Measurements from ENCODE around the gene MOSMO. TPM values are rescaled to one million over a fixed set of nuclear protein-coding genes. Genes with fewer than 3 reads are reported as not detected.

MOSMO gene
- total and polyA plus RNA-seq, 2 of the 13 experiments (the other 11 are each of a cell fraction or from before 2014, with no cell fraction given), result 26.7 to 32.6 TPM

DNA sequence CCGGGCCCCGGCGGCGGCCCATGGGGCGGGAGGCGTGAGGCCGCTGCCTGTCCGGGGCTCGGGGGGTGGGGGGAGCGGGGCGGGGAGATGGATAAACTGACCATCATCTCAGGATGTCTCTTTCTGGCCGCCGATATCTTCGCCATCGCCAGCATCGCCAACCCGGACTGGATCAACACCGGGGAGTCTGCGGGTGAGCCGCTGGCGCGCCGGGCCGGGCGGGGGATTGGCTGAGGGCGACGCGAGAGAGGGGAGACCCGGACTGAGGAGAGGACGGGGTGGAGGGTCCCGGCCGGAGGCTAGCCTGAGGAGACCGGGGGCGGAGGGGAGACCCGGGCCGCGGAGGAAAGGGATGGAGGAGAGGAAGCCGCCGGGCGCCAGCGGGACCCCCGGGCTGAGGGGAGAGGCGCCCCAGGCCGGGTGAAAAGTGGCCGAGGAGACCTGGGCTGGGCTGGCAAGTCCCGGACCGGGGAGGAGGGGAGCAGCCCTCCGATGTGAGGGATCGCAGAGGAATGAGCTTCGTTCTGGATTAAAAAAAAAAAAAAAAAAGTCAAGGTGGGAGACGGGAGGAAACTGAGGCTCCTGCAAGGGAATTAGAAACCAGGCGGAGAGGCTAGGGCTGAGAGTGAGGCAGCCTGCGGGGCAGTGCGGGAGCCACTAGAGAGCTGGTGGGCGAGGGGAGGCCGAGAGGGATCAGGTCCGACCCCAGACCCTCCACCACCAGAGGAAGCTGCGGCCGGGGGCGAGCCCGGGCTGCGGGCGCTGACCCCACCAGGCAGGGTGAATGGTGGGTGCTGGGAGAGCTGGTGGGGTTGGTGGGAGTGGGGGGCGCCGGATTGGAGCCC lies 526 bp downstream of the MOSMO start (continued):
- TF ChIP-seq PBX2 (CRISPR knock-in tag; IDR thresholded peaks at IDR 0.05) (no peak), ZNF576 (CRISPR knock-in tag; IDR thresholded peaks at IDR 0.05) (no peak), GATAD2A (CRISPR knock-in tag; IDR thresholded peaks at IDR 0.05) (0 out of 2 replicates have a peak, but pooled peaks have one; percentile 5), SP140L (CRISPR knock-in tag; IDR thresholded peaks at IDR 0.05; ENCODE audit: borderline replicate concordance) (no peak), PHF20 (CRISPR knock-in tag; IDR thresholded peaks at IDR 0.05) (no peak), ZNF792 (CRISPR knock-in tag; IDR thresholded peaks at IDR 0.05) (no peak), TBP (CRISPR knock-in tag; IDR thresholded peaks at IDR 0.05) (no peak), PHF5A (CRISPR knock-in tag; IDR thresholded peaks at IDR 0.05; ENCODE audit: low read depth, unreplicated experiment) (no peak), GABPB1 (CRISPR knock-in tag; IDR thresholded peaks at IDR 0.05) (no peak; the same call in 1 of the 2 replicates), ELF4 (CRISPR knock-in tag; IDR thresholded peaks at IDR 0.05; ENCODE audit: borderline replicate concordance) (no peak), ZFP1 (CRISPR knock-in tag; IDR thresholded peaks at IDR 0.05) (no peak), NFIB (CRISPR knock-in tag; IDR thresholded peaks at IDR 0.05; ENCODE audit: borderline replicate concordance) (no peak), GPN1 (CRISPR knock-in tag; IDR thresholded peaks at IDR 0.05; ENCODE audit: borderline replicate concordance) (no peak), RAD21 (CRISPR knock-in tag; IDR thresholded peaks at IDR 0.05) (no peak), POGZ (CRISPR knock-in tag; IDR thresholded peaks at IDR 0.05) (no peak), HES4 (CRISPR knock-in tag; IDR thresholded peaks at IDR 0.05; ENCODE audit: borderline replicate concordance) (0 out of 2 replicates have a peak, but pooled peaks have one; percentile 54), ZKSCAN8 (CRISPR knock-in tag; IDR thresholded peaks at IDR 0.05; ENCODE audit: borderline replicate concordance) (no peak), NFIC (IDR thresholded peaks at IDR 0.05; ENCODE audit: low read length) (no peak), ATRX (CRISPR knock-in tag; IDR thresholded peaks at IDR 0.05; ENCODE audit: borderline replicate concordance) (no peak), CREM (IDR thresholded peaks at IDR 0.05) (no peak), CREM (CRISPR knock-in tag; IDR thresholded peaks at IDR 0.05) (no peak), RBM39 (IDR thresholded peaks at IDR 0.05; ENCODE audit: low read depth, low read length, poor library complexity, severe bottlenecking) (peak; percentile 57)
- TF ChIP-seq, protein P1, sequence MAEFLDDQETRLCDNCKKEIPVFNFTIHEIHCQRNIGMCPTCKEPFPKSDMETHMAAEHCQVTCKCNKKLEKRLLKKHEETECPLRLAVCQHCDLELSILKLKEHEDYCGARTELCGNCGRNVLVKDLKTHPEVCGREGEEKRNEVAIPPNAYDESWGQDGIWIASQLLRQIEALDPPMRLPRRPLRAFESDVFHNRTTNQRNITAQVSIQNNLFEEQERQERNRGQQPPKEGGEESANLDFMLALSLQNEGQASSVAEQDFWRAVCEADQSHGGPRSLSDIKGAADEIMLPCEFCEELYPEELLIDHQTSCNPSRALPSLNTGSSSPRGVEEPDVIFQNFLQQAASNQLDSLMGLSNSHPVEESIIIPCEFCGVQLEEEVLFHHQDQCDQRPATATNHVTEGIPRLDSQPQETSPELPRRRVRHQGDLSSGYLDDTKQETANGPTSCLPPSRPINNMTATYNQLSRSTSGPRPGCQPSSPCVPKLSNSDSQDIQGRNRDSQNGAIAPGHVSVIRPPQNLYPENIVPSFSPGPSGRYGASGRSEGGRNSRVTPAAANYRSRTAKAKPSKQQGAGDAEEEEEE (CRISPR knock-in tag; IDR thresholded peaks at IDR 0.05; ENCODE audit: borderline replicate concordance), result no peak
- TF ChIP-seq, protein P2, sequence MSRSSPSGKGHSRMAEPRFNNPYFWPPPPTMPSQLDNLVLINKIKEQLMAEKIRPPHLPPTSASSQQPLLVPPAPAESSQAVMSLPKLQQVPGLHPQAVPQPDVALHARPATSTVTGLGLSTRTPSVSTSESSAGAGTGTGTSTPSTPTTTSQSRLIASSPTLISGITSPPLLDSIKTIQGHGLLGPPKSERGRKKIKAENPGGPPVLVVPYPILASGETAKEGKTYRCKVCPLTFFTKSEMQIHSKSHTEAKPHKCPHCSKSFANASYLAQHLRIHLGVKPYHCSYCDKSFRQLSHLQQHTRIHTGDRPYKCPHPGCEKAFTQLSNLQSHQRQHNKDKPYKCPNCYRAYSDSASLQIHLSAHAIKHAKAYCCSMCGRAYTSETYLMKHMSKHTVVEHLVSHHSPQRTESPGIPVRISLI (CRISPR knock-in tag; IDR thresholded peaks at IDR 0.05; ENCODE audit: borderline replicate concordance), result peak; percentile 64; the same call in 1 of the 2 replicates
- TF ChIP-seq, protein P3, sequence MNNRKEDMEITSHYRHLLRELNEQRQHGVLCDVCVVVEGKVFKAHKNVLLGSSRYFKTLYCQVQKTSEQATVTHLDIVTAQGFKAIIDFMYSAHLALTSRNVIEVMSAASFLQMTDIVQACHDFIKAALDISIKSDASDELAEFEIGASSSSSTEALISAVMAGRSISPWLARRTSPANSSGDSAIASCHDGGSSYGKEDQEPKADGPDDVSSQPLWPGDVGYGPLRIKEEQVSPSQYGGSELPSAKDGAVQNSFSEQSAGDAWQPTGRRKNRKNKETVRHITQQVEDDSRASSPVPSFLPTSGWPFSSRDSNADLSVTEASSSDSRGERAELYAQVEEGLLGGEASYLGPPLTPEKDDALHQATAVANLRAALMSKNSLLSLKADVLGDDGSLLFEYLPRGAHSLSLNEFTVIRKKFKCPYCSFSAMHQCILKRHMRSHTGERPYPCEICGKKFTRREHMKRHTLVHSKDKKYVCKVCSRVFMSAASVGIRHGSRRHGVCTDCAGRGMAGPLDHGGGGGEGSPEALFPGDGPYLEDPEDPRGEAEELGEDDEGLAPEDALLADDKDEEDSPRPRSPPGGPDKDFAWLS (CRISPR knock-in tag; IDR thresholded peaks at IDR 0.05; ENCODE audit: borderline replicate concordance), result no peak

Data from HepG2 (cell line).